ENCODE data around the gene POU2AF3.

GRCh38 chr11:111351374-111352055, 53.2 kb downstream of the POU2AF3 start:
- TF ChIP-seq, protein P1, sequence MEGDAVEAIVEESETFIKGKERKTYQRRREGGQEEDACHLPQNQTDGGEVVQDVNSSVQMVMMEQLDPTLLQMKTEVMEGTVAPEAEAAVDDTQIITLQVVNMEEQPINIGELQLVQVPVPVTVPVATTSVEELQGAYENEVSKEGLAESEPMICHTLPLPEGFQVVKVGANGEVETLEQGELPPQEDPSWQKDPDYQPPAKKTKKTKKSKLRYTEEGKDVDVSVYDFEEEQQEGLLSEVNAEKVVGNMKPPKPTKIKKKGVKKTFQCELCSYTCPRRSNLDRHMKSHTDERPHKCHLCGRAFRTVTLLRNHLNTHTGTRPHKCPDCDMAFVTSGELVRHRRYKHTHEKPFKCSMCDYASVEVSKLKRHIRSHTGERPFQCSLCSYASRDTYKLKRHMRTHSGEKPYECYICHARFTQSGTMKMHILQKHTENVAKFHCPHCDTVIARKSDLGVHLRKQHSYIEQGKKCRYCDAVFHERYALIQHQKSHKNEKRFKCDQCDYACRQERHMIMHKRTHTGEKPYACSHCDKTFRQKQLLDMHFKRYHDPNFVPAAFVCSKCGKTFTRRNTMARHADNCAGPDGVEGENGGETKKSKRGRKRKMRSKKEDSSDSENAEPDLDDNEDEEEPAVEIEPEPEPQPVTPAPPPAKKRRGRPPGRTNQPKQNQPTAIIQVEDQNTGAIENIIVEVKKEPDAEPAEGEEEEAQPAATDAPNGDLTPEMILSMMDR (IDR thresholded peaks at IDR 0.05): no peak
- TF ChIP-seq ZFX (IDR thresholded peaks at IDR 0.05; ENCODE audit: borderline replicate concordance): no peak

All from 22Rv1 (cell line).